ENCODE measurements around the gene PLTP.

GRCh38 chr20:45958593-45958992 is 46.6 kb upstream of the PLTP start:
- TF ChIP-seq, protein P1, sequence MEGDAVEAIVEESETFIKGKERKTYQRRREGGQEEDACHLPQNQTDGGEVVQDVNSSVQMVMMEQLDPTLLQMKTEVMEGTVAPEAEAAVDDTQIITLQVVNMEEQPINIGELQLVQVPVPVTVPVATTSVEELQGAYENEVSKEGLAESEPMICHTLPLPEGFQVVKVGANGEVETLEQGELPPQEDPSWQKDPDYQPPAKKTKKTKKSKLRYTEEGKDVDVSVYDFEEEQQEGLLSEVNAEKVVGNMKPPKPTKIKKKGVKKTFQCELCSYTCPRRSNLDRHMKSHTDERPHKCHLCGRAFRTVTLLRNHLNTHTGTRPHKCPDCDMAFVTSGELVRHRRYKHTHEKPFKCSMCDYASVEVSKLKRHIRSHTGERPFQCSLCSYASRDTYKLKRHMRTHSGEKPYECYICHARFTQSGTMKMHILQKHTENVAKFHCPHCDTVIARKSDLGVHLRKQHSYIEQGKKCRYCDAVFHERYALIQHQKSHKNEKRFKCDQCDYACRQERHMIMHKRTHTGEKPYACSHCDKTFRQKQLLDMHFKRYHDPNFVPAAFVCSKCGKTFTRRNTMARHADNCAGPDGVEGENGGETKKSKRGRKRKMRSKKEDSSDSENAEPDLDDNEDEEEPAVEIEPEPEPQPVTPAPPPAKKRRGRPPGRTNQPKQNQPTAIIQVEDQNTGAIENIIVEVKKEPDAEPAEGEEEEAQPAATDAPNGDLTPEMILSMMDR (IDR thresholded peaks at IDR 0.05), result no peak
- no peak for TF ChIP-seq POLR2A (IDR thresholded peaks at IDR 0.05)
